HEK293 (cell line): Measurements from ENCODE around the gene ABHD11.

Experiments used
- BCL11A ChIP-seq: fragments of 450-650 bp; formaldehyde crosslinking; IDR thresholded peaks from 2 replicates; pipeline ENCODE4 v1.5.1; 2016; ENCODE audit warnings: low read depth, missing biosample characterization, missing genetic modification characterization
- KLF16 ChIP-seq: fragments of 450-650 bp; formaldehyde crosslinking; IDR thresholded peaks from 2 replicates; pipeline ENCODE4 v1.5.1; 2017; ENCODE audit warnings: missing biosample characterization, missing genetic modification characterization
- MYNN ChIP-seq: fragments of 450-650 bp; formaldehyde crosslinking; IDR thresholded peaks from 2 replicates; pipeline ENCODE4 v1.5.1; 2016; ENCODE audit warnings: missing biosample characterization, missing genetic modification characterization, borderline replicate concordance
- OSR2 ChIP-seq: fragments of 450-650 bp; formaldehyde crosslinking; IDR thresholded peaks from 2 replicates; pipeline ENCODE4 v1.5.1; 2016; ENCODE audit warnings: missing biosample characterization, missing genetic modification characterization
- ZBTB48 ChIP-seq: fragments of 450-650 bp; formaldehyde crosslinking; IDR thresholded peaks from 2 replicates; pipeline ENCODE4 v1.5.1; 2016; ENCODE audit warnings: missing biosample characterization, missing genetic modification characterization
- ZFP37 ChIP-seq: fragments of 450-650 bp; formaldehyde crosslinking; IDR thresholded peaks from 2 replicates; pipeline ENCODE4 v1.5.1; 2016; ENCODE audit warnings: missing biosample characterization, missing genetic modification characterization
- ZNF112 ChIP-seq: fragments of 450-650 bp; formaldehyde crosslinking; IDR thresholded peaks from 2 replicates; pipeline ENCODE4 v1.5.0; 2017; ENCODE audit warnings: missing biosample characterization, missing genetic modification characterization
- ZNF114 ChIP-seq: fragments of 450-650 bp; formaldehyde crosslinking; IDR thresholded peaks from 2 replicates; pipeline ENCODE4 v1.5.0; 2017; ENCODE audit warnings: missing biosample characterization, missing genetic modification characterization
- ZNF155 ChIP-seq: fragments of 450-650 bp; formaldehyde crosslinking; IDR thresholded peaks from 2 replicates; pipeline ENCODE4 v1.5.1; 2016; ENCODE audit warnings: missing biosample characterization, missing genetic modification characterization
- ZNF19 ChIP-seq: fragments of 450-650 bp; formaldehyde crosslinking; IDR thresholded peaks from 2 replicates; pipeline ENCODE4; 2016; ENCODE audit warnings: missing biosample characterization, missing genetic modification characterization, low read depth
- ZNF211 ChIP-seq: fragments of 450-650 bp; formaldehyde crosslinking; IDR thresholded peaks from 2 replicates; pipeline ENCODE4 v1.5.1; 2016; ENCODE audit warnings: low read depth, missing biosample characterization, missing genetic modification characterization
- ZNF239 ChIP-seq: fragments of 450-650 bp; formaldehyde crosslinking; IDR thresholded peaks from 2 replicates; pipeline ENCODE4 v1.5.1; 2016; ENCODE audit warnings: missing biosample characterization, missing genetic modification characterization
- ZNF248 ChIP-seq: fragments of 450-650 bp; formaldehyde crosslinking; IDR thresholded peaks from 2 replicates; pipeline ENCODE4 v1.5.1; 2017; ENCODE audit warnings: missing biosample characterization, missing genetic modification characterization
- ZNF335 ChIP-seq: fragments of 450-650 bp; formaldehyde crosslinking; conservative IDR thresholded peaks from 2 replicates; pipeline ENCODE4 v1.5.1; 2016; ENCODE audit warnings: missing biosample characterization, missing genetic modification characterization
- ZNF341 ChIP-seq: fragments of 450-650 bp; formaldehyde crosslinking; IDR thresholded peaks from 2 replicates; pipeline ENCODE4; 2016; ENCODE audit warnings: low read depth, missing biosample characterization, missing genetic modification characterization
- ZNF529 ChIP-seq: fragments of 450-650 bp; formaldehyde crosslinking; IDR thresholded peaks from 2 replicates; pipeline ENCODE4 v1.5.1; 2017; ENCODE audit warnings: missing genetic modification characterization, missing biosample characterization; ENCODE audit not compliant: insufficient replicate concordance
- ZNF561 ChIP-seq: fragments of 450-650 bp; IDR thresholded peaks from 2 replicates; pipeline ENCODE4 v1.5.1; 2018; ENCODE audit warnings: missing biosample characterization, missing genetic modification characterization, borderline replicate concordance
- ZNF585B ChIP-seq: fragments of 450-650 bp; formaldehyde crosslinking; IDR thresholded peaks from 2 replicates; pipeline ENCODE4 v1.5.1; 2016; ENCODE audit warnings: missing biosample characterization, missing genetic modification characterization
- ZNF610 ChIP-seq: fragments of 450-650 bp; formaldehyde crosslinking; IDR thresholded peaks from 2 replicates; pipeline ENCODE4 v1.5.1; 2016; ENCODE audit warnings: missing biosample characterization, missing genetic modification characterization, borderline replicate concordance
- ZNF626 ChIP-seq: fragments of 450-650 bp; sonication (Bioruptor Pico); formaldehyde crosslinking; IDR thresholded peaks from 2 replicates; pipeline ENCODE4 v1.5.1; 2018; ENCODE audit warnings: missing biosample characterization, missing genetic modification characterization, inconsistent platforms
- ZNF677 ChIP-seq: fragments of 450-650 bp; IDR thresholded peaks from 2 replicates; pipeline ENCODE4 v1.5.0; 2018; ENCODE audit warnings: missing biosample characterization, mild to moderate bottlenecking, missing genetic modification characterization, moderate library complexity
- ZNF747 ChIP-seq: fragments of 450-650 bp; formaldehyde crosslinking; IDR thresholded peaks from 2 replicates; pipeline ENCODE4 v1.5.1; 2016; ENCODE audit warnings: missing biosample characterization, missing genetic modification characterization
- ZNF777 ChIP-seq: fragments of 450-650 bp; formaldehyde crosslinking; IDR thresholded peaks from 2 replicates; pipeline ENCODE4 v1.5.1; 2017; ENCODE audit warnings: missing biosample characterization, missing genetic modification characterization, borderline replicate concordance
- TF ChIP-seq, protein P1 (sequence below): fragments of 450-650 bp; formaldehyde crosslinking; IDR thresholded peaks from 2 replicates; pipeline ENCODE4 v1.5.1; 2016; ENCODE audit warnings: missing biosample characterization, missing genetic modification characterization, low read depth
- TF ChIP-seq, protein P2 (sequence below): fragments of 450-650 bp; formaldehyde crosslinking; IDR thresholded peaks from 2 replicates; pipeline ENCODE4 v1.5.1; 2017; ENCODE audit warnings: missing biosample characterization, missing genetic modification characterization
- TF ChIP-seq, protein P3 (sequence below): fragments of 450-650 bp; formaldehyde crosslinking; IDR thresholded peaks from 2 replicates; pipeline ENCODE4 v1.5.1; 2016; ENCODE audit warnings: missing biosample characterization, missing genetic modification characterization
- TF ChIP-seq, protein P4 (sequence below): fragments of 450-650 bp; formaldehyde crosslinking; IDR thresholded peaks from 2 replicates; pipeline ENCODE4 v1.5.1; 2017; ENCODE audit warnings: missing biosample characterization, mild to moderate bottlenecking, missing genetic modification characterization, moderate library complexity
- TF ChIP-seq, protein P5 (sequence below): fragments of 450-650 bp; formaldehyde crosslinking; optimal IDR thresholded peaks from 2 replicates; pipeline ENCODE3; 2016; ENCODE audit warnings: missing biosample characterization, mild to moderate bottlenecking, missing genetic modification characterization
- TF ChIP-seq, protein P6 (sequence below): fragments of 450-650 bp; formaldehyde crosslinking; IDR thresholded peaks from 2 replicates; pipeline ENCODE4 v1.5.1; 2016; ENCODE audit warnings: missing biosample characterization, missing genetic modification characterization

Gene ABHD11

DNA sequence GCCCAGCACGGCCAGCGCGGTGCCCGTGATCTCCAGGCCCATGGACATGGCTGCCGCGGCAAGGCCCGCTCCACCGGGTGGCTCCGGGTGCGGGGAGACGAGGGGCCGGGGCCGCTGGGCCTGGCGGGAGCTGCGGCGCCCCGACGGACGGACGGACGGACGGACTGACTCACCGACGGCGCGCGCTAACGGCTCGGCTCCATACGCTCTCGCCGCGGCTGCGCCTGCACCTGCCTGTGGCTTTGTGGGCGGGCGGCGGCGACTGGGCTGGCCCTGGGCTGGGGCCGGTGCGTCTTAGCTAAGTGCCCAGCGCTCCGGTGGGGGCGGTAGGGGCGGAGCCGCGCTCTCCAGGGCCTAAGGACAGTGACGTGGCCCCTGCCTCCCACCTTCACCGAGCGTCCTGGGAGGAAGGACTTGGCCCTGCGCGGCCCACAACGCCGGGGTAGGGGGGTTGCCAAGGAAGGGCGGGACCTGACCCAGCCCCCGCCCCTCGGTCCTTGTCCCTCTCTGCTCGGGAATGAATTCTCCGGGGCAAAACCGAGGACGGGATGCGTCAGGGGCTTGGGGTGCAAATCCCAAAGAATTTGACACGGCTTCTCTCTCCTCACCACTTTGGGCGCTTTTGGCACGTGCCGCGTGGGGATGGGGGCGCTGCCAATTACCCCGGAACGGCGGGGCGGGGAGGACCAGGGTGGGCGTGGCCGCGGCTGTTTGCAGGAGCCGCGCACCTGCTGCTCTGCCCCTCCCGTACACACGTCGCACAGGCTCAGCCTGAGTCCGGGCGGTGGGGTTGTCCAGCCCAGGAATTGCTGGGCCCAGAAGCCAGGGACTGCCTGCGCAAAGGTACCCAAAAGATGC lies 31.6 kb upstream of the ABHD11 start, which contains the start of gene CLDN3 (continued):
- no peak for TF ChIP-seq ZNF114 (tag by site-specific recombination)
- TF ChIP-seq ZNF335 (tag by site-specific recombination), result peak; percentile 85
- TF ChIP-seq ZNF585B (tag by site-specific recombination), result no peak
- TF ChIP-seq ZNF239 (tag by site-specific recombination), result no peak
- TF ChIP-seq ZNF19 (tag by site-specific recombination), result no peak
- TF ChIP-seq ZFP37 (tag by site-specific recombination), result no peak
- TF ChIP-seq, protein P1, sequence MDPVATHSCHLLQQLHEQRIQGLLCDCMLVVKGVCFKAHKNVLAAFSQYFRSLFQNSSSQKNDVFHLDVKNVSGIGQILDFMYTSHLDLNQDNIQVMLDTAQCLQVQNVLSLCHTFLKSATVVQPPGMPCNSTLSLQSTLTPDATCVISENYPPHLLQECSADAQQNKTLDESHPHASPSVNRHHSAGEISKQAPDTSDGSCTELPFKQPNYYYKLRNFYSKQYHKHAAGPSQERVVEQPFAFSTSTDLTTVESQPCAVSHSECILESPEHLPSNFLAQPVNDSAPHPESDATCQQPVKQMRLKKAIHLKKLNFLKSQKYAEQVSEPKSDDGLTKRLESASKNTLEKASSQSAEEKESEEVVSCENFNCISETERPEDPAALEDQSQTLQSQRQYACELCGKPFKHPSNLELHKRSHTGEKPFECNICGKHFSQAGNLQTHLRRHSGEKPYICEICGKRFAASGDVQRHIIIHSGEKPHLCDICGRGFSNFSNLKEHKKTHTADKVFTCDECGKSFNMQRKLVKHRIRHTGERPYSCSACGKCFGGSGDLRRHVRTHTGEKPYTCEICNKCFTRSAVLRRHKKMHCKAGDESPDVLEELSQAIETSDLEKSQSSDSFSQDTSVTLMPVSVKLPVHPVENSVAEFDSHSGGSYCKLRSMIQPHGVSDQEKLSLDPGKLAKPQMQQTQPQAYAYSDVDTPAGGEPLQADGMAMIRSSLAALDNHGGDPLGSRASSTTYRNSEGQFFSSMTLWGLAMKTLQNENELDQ (tag by site-specific recombination), result no peak
- peak; percentile 96 for TF ChIP-seq ZNF341 (tag by site-specific recombination)
- TF ChIP-seq, protein P2, sequence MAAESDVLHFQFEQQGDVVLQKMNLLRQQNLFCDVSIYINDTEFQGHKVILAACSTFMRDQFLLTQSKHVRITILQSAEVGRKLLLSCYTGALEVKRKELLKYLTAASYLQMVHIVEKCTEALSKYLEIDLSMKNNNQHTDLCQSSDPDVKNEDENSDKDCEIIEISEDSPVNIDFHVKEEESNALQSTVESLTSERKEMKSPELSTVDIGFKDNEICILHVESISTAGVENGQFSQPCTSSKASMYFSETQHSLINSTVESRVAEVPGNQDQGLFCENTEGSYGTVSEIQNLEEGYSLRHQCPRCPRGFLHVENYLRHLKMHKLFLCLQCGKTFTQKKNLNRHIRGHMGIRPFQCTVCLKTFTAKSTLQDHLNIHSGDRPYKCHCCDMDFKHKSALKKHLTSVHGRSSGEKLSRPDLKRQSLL, result no peak
- TF ChIP-seq MYNN (tag by site-specific recombination), result no peak
- TF ChIP-seq ZNF747 (tag by site-specific recombination), result no peak
- TF ChIP-seq ZBTB48 (tag by site-specific recombination), result no peak
- TF ChIP-seq ZNF112 (tag by site-specific recombination), result no peak
- no peak for TF ChIP-seq ZNF626 (tag by site-specific recombination)
- TF ChIP-seq KLF16 (tag by site-specific recombination), result peak; percentile 24; the same call in 1 of the 2 replicates
- TF ChIP-seq ZNF777 (tag by site-specific recombination), result no peak
- TF ChIP-seq ZNF561 (tag by site-specific recombination), result no peak; the same call in 1 of the 2 replicates
- TF ChIP-seq BCL11A (tag by site-specific recombination), result no peak
- TF ChIP-seq, protein P3, sequence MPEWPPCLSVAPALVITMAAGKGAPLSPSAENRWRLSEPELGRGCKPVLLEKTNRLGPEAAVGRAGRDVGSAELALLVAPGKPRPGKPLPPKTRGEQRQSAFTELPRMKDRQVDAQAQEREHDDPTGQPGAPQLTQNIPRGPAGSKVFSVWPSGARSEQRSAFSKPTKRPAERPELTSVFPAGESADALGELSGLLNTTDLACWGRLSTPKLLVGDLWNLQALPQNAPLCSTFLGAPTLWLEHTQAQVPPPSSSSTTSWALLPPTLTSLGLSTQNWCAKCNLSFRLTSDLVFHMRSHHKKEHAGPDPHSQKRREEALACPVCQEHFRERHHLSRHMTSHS (tag by site-specific recombination), result no peak
- no peak for TF ChIP-seq ZNF610
- no peak for TF ChIP-seq ZNF211 (tag by site-specific recombination)
- TF ChIP-seq, protein P4, sequence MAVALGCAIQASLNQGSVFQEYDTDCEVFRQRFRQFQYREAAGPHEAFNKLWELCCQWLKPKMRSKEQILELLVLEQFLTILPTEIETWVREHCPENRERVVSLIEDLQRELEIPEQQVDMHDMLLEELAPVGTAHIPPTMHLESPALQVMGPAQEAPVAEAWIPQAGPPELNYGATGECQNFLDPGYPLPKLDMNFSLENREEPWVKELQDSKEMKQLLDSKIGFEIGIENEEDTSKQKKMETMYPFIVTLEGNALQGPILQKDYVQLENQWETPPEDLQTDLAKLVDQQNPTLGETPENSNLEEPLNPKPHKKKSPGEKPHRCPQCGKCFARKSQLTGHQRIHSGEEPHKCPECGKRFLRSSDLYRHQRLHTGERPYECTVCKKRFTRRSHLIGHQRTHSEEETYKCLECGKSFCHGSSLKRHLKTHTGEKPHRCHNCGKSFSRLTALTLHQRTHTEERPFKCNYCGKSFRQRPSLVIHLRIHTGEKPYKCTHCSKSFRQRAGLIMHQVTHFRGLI (tag by site-specific recombination), result peak; percentile 50; the same call in 1 of the 2 replicates
- TF ChIP-seq, protein P5, sequence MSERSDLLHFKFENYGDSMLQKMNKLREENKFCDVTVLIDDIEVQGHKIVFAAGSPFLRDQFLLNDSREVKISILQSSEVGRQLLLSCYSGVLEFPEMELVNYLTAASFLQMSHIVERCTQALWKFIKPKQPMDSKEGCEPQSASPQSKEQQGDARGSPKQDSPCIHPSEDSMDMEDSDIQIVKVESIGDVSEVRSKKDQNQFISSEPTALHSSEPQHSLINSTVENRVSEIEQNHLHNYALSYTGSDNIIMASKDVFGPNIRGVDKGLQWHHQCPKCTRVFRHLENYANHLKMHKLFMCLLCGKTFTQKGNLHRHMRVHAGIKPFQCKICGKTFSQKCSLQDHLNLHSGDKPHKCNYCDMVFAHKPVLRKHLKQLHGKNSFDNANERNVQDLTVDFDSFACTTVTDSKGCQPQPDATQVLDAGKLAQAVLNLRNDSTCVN, result peak; percentile 56
- TF ChIP-seq, protein P6, sequence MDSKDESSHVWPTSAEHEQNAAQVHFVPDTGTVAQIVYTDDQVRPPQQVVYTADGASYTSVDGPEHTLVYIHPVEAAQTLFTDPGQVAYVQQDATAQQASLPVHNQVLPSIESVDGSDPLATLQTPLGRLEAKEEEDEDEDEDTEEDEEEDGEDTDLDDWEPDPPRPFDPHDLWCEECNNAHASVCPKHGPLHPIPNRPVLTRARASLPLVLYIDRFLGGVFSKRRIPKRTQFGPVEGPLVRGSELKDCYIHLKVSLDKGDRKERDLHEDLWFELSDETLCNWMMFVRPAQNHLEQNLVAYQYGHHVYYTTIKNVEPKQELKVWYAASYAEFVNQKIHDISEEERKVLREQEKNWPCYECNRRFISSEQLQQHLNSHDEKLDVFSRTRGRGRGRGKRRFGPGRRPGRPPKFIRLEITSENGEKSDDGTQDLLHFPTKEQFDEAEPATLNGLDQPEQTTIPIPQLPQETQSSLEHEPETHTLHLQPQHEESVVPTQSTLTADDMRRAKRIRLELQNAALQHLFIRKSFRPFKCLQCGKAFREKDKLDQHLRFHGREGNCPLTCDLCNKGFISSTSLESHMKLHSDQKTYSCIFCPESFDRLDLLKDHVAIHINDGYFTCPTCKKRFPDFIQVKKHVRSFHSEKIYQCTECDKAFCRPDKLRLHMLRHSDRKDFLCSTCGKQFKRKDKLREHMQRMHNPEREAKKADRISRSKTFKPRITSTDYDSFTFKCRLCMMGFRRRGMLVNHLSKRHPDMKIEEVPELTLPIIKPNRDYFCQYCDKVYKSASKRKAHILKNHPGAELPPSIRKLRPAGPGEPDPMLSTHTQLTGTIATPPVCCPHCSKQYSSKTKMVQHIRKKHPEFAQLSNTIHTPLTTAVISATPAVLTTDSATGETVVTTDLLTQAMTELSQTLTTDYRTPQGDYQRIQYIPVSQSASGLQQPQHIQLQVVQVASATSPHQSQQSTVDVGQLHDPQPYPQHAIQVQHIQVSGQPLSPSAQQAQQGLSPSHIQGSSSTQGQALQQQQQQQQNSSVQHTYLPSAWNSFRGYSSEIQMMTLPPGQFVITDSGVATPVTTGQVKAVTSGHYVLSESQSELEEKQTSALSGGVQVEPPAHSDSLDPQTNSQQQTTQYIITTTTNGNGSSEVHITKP (tag by site-specific recombination), result peak; percentile 94
- no peak for TF ChIP-seq ZNF529 (tag by site-specific recombination)
- TF ChIP-seq ZNF677 (tag by site-specific recombination), result no peak
- TF ChIP-seq ZNF155, result no peak
- no peak for TF ChIP-seq OSR2
- no peak for TF ChIP-seq ZNF248 (tag by site-specific recombination)
